HG03039 (cell line): ENCODE measurements around the gene P2RX4.
"Not testable (repeated sequence)": the region's sequence is repeated elsewhere in the genome, so short reads cannot be mapped to it uniquely, and the experiment has no call there.

Experiments used
- ATAC-seq: cut with Tn5 transposase; IDR thresholded peaks from one replicate; pipeline ENCODE4 v1.9.1; 2021; ENCODE audit warnings: mild to moderate bottlenecking, moderate library complexity; ENCODE audit not compliant: unreplicated experiment

P2RX4 gene

GRCh38 chr12:121239351-121240061, 29.6 kb downstream of the P2RX4 start:
- no peak for ATAC-seq

GRCh38 chr12:121240062-121240420, 30.1 kb downstream of the P2RX4 start:
- no peak for ATAC-seq

GRCh38 chr12:121240484-121241101, 30.7 kb downstream of the P2RX4 start:
- no peak for ATAC-seq

GRCh38 chr12:121241156-121241970, 31.4 kb downstream of the P2RX4 start:
- ATAC-seq, result no peak

GRCh38 chr12:121245031-121245430, 35.1 kb downstream of the P2RX4 start:
- ATAC-seq, result no peak

- ATAC-seq, result no peak
Observed at GRCh38 chr12:121245951-121246350, 36.0 kb downstream of the P2RX4 start.

- no peak for ATAC-seq
Observed at GRCh38 chr12:121246893-121247557, 37.1 kb downstream of the P2RX4 start.

GRCh38 chr12:121248622-121249021, 38.7 kb downstream of the P2RX4 start:
- ATAC-seq, result peak; percentile 63

GRCh38 chr12:121250359-121250758, 40.4 kb downstream of the P2RX4 start:
- no peak for ATAC-seq

GRCh38 chr12:121251838-121252237, 41.9 kb downstream of the P2RX4 start:
- ATAC-seq, result no peak

GRCh38 chr12:121252712-121253345, 42.9 kb downstream of the P2RX4 start:
- no peak for ATAC-seq

GRCh38 chr12:121253638-121254335, 43.9 kb downstream of the P2RX4 start:
- ATAC-seq, result no peak

GRCh38 chr12:121255433-121255832, 45.5 kb downstream of the P2RX4 start:
- ATAC-seq, result no peak

- ATAC-seq, result not testable (repeated sequence)
Observed at GRCh38 chr12:121257704-121258449, 47.9 kb downstream of the P2RX4 start.

GRCh38 chr12:121259074-121259473, 49.1 kb downstream of the P2RX4 start:
- no peak for ATAC-seq

GRCh38 chr12:121260091-121260490, 50.2 kb downstream of the P2RX4 start:
- no peak for ATAC-seq

GRCh38 chr12:121261398-121261797, 51.5 kb downstream of the P2RX4 start:
- ATAC-seq, result no peak

- no peak for ATAC-seq
Observed at GRCh38 chr12:121263206-121263935, 53.4 kb downstream of the P2RX4 start.

- ATAC-seq, result no peak
Observed at GRCh38 chr12:121264135-121264534, 54.2 kb downstream of the P2RX4 start.
